HG03060 (cell line): ENCODE data around the gene PLEKHM1.
"Not testable (repeated sequence)": the region's sequence is repeated elsewhere in the genome, so short reads cannot be mapped to it uniquely, and the experiment has no call there.

Source experiments
- ATAC-seq: cut with Tn5 transposase; IDR thresholded peaks from one replicate; pipeline ENCODE4 v1.9.1; 2021; ENCODE audit warnings: low read depth, moderate number of reproducible peaks; ENCODE audit not compliant: unreplicated experiment

PLEKHM1 gene

DNA sequence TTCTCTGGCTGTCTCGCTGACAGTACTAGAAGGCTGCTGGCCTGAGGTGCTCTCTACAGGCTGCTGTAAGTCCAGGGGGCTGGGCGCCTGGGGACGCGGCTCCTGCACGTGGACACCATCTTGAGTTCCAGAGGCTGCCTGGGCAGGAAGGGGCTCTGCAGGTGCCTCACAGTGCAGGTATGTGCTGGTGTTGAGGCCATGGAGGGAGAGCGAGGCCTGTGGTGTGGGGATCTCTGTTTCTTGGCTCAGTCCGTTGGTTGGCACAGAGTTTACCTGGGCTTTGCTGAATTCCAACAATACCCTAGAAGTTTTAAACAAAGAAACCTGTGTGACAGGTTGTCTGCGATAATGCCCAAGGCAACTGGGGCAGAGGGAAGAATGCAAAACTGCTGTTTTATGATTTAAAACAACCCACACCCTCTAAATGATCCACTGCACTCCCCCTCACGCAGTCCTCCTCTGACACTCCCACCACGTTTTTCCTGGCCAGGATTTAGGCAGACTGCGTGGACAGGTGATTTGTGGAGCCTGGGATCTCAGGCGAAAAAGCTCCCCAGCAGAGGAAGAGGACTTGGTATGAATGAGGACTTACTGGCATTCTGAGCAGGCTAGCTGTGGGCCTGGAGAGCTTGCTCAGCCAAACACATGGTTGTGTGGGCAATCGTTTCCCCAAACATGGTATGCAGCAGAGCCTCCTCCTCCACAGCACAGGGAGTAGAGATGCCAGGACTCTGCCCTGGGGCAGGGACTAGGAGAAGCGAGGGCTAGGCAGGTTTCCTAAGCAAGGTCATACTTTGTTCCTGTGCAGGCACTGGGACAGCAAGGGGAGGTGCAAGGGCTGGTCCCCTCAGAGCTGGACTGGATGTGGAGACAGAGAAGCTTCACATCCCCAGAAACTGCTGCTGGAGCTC, 22.0 kb downstream of the PLEKHM1 start:
- ATAC-seq, result not testable (repeated sequence)

DNA sequence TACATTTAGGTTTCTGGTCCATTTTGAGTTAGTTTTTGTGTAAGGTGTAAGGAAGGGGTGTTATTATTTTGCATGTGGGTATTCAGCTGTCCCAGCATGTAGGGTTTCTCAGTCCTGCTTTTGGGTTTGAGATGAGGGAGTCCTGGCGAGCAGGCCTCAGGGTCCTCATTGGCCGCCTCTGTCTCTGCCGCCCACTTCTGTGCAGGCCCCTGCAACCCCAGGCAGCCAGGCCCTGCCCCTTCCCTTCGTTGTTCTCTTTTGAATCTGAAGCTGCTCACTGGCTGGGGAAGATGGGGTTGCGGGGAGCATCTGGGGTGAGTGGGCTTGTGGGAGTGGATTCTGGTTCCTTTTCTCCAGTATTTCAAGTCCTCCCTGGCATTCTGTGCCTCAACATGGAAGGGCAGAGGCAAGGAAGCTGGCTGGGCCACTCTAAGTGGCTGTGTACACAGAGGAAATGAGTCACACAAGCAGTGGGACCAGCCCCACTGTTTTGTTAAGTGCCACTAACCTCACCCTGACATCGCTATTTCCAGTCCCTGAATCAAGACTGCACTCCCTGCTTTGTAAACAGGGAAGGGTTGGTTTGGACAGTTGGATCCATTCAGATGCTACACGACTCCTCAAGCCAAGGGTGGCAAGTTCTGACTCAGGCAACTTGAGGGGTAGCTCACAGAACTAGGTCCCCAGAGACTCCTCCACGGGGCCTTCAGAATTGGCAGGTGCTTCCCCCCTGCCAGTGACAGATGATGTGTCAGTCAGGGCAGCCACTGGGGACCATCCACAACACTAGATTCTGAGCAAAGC, 28.8 kb downstream of the PLEKHM1 start:
- ATAC-seq, result peak; percentile 63

DNA sequence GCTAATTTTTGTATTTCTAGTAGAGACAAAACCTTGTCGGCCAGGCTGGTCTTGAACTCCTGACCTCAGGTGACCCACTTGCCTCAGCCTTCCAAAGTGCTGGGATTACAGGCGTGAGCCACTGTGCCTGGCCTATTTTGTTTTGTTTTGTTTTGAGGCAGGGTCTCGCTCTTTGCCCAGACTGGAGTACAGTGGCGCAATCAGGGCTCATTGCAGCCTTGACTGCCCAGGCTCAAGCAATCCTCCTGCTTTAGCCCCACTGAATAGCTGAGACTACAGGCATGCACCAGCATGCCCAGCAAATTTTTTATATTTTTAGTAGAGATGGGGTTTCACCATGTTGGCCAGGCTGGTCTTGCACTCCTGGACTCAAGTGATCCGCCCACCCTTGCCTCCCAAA, 30.1 kb downstream of the PLEKHM1 start:
- ATAC-seq, result not testable (repeated sequence)

DNA sequence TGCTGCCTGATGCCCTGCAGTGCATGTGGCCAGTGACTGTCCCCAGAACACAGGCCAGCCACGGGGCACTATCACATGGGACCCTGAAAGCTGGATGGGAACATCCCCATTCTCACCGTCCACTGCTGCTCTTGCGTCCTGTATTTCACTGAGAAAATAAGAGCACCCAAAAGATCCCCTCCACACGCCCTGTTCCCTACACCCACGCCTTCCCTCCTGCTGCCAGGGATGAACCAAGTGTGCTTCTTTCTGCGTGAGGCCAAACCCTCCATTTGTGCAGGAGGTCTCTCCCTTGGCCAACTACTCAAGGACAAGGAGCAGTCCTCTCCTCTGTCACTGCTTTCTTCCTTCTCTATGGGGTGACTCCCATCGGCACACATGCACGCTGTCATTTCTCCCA, 36.2 kb downstream of the PLEKHM1 start:
- not testable (repeated sequence) for ATAC-seq

DNA sequence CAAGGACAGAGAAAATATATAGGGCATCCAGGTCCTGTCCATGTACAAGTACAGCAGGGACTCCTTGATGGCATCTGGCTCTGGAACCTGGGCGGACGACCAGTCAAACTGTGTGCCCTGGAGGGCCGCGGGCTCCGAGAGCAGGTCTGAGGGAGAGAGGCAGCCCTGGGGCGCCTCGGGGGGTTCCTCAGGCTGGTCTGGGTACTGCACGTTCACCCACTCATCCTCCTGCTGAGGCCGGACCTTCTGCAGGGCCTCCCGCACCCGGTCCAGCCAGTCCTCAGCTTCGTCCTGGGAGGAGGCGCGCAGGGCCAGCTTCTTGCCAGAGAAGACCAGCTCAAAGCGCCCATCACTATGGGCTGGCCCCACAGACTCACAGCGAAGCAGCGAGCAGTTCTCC, 36.8 kb downstream of the PLEKHM1 start:
- ATAC-seq, result not testable (repeated sequence)

DNA sequence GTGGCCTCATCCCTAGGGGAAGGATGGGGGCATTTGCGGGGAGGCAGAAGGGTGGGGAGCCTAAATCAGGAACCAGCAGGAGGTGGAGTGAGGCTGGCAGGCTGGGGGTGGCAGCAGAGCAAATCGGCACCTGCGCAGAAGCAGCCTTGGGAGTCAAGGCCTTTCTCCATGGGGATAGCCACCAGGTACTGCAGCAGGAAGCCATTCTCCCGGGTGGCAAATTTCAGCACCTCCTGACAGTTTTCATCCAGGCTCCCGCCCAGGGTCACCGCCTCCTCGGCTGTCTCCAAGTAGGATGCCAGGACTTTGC, 37.3 kb downstream of the PLEKHM1 start:
- not testable (repeated sequence) for ATAC-seq

DNA sequence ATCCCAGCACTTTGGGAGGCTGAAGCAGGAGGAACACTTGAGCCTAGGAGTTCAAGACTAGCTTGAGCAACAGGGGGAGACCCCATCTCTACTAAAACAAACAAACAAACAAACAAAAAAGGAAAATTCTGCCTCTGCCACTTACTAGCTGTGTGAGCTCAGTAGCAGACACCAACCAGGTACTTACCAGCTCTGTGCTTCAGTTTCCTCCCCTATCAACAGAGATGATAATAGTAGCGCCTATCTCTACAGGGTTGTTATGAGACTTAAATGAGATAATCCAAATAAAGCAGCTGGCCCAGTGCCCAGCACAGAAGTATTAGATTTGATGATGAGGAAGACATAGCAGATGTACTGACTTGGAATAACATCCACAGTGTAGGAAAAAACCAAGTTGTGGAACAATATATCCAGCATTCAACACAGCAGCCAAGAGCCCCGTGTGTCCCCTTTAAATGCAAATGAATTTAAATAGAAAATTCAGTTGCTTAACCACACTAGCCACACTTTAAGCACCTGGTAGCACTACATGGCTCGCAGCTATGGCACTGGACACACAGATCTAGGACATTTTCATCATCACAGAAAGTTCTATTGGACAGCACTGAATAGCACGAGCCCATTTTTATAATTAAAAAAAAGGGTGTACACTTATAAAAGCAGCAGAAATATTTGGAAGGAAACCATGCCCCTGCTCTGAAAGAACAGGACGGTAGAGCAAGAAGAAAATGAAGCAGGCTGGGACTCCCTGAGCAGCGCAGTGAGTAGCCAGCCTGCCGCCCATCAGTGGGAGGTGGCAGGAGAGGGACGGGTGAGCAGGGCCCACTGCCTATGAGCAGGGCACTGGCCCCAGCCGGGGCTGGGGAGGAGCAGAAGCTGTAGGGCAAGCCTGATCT, 37.9 kb downstream of the PLEKHM1 start:
- ATAC-seq, result not testable (repeated sequence)

DNA sequence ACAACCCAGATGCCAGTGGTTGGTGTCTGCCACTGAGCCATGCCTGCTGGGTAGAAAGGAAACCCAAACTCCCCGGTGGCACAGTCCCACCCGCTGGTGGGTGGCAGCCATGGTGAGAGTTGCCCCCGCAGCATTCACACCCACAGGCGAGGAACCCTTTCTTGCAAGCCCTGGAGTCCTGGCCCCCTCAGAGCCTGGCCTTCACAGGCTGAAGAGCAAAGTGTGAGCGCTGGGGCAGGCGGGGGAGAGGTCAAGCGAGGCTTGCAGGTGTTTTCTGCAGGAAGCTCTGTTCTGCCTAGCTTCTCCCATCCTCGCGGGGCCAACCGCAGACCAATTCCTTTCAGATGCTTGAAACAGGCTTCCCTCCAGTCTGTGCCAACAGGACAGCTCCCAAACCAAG, 38.9 kb downstream of the PLEKHM1 start:
- not testable (repeated sequence) for ATAC-seq

DNA sequence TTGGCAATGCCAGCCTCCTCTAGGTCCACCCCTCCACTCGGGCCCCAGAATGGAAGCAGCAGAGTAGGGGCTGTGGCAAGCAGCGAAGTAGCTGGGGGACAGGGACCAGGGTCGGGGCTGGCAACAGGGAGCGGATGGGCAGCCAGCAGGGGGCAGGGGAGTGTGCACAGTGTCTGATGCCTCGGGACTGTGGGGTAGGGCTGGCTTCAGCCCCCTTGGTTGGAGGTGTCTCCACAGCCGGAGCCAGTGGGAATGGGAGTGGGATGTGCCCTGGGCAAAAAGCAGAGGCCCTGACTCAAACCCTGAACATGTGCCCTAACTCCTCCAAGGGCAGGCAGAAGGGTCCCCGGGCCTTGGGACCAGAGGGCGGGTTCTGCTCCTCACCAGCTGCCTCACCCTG, 39.4 kb downstream of the PLEKHM1 start:
- no peak for ATAC-seq

DNA sequence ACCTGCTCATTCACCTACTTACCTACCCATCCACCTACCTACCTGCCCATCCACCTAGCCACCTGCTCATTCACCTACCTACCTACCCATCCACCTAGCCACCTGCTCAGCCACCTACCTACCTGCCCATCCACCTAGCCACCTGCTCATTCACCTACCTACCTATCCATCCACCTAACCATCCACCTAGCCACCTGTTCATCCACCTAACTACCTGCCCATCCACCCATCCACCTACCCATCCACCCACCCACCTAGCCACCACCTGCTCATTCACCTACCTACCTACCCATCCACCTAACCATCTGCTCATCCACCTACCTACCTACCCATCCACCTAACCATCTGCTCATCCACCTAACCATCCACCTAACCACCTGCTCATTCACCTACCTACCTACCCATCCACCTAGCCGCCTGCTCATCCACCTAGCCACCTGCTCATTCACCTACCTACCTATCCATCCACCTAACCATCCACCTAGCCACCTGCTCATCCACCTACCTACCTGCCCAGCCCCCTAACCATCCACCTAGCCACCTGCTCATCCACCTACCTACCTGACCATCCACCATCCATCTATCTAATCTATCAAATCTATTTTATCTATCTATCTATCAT, 40.7 kb downstream of the PLEKHM1 start:
- ATAC-seq, result not testable (repeated sequence)

DNA sequence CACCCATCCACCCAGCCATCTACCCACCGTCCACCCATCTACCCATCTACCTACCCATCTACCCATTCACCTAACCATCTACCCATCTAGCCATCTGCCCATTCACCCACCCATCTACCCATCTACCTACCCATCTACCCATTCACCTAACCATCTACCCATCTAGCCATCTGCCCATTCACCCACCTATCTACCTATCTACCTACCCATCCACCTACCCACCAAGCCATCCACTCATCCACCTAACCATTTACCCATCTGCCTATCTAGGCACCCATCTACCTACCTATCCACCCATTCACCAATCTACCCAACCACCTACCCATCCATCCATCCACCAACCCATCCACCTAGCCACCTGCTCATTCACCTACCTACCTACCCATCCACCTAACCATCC, 41.3 kb downstream of the PLEKHM1 start:
- not testable (repeated sequence) for ATAC-seq

DNA sequence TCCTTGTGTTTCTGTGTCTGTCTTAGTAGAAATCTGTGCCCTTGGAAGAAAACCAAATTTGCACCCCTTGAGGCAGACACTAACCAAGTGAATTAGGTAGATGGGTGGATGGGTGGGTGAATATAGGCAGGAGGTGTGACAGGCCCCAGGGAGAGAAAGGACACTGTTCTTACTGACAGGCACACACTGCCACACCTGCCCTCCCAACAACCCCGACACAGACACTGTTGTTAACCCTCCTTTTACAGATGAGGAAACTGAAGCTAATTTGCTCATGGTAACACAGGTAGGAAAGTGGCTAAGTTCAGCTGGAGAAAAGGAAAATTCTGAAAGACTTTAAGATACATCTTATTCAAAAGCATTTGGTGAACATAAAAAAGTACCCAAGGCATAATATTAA, 42.0 kb downstream of the PLEKHM1 start:
- ATAC-seq, result not testable (repeated sequence)

DNA sequence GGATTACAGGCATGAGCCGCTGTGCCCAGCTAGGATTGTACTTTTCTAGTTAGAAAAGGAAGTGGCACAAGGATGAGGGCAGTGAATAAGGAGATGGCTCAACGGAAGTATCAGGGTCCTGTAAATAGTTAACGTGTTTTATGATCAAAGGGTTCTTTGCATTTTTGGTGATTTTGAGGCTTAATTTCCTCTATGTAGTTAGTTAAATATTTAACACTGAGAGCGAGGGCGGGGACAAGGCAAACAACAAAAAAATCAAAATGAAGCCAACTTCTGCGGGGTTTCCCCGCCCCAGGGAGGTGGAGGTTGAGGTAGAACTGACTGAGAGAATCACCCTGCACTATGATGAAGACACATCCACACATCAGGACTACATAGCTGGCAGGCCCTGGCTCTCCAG, 42.5 kb downstream of the PLEKHM1 start:
- not testable (repeated sequence) for ATAC-seq

DNA sequence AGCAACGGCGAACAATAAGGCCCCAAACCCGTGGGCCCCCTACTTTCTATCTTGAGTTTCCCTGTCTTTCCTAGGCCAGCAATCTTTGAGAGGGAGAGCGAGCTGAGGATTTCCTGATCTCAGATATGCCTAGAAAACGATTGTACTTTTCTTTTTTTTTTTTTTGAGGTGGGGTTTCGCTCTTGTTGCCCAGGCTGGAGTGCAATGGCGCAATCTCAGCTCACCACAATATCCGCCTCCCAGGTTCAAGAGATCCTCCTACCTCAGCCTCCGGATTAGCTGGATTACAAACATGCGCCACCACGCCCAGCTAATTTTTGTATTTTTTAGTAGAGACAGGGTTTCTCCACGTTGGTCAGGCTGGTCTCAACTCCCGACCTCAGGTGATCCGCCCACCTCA, 42.9 kb downstream of the PLEKHM1 start:
- ATAC-seq, result not testable (repeated sequence)

DNA sequence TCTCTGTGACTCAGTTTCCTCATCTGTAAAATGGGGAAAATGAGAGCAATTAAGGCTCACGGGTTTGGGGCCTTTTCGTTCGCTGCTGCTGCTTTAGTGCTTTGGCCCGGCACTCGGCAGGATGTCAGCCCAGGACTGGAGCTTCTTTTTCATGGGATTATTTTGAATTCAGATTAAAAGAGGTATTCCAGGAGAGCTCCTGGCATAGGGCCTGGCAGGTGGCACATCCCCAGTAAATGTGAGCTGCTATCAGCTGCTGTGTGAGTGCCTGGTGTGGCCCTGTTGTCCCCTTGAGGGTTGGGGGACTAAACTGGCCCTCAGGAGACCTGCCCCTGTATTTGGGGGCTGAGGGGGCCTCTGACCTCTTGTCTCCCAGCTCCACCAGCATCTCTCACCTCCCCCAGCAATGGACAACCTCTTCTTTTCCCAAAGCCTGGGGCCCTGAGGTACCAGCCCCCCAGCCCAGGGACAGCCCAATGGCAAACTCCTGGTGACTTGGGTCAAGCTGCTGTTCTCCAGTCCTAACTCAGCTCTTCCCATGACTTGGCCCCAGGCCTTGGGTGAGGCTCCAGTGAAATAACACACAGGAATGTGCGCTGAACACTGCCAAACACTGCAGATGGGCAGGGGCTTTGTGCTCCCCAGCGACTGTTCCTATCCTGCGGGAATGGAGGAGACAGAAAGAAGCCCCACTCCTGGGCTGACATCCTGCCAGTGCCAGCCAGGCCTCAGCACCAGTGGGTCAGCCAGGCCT, 43.5 kb downstream of the PLEKHM1 start:
- ATAC-seq, result not testable (repeated sequence)

DNA sequence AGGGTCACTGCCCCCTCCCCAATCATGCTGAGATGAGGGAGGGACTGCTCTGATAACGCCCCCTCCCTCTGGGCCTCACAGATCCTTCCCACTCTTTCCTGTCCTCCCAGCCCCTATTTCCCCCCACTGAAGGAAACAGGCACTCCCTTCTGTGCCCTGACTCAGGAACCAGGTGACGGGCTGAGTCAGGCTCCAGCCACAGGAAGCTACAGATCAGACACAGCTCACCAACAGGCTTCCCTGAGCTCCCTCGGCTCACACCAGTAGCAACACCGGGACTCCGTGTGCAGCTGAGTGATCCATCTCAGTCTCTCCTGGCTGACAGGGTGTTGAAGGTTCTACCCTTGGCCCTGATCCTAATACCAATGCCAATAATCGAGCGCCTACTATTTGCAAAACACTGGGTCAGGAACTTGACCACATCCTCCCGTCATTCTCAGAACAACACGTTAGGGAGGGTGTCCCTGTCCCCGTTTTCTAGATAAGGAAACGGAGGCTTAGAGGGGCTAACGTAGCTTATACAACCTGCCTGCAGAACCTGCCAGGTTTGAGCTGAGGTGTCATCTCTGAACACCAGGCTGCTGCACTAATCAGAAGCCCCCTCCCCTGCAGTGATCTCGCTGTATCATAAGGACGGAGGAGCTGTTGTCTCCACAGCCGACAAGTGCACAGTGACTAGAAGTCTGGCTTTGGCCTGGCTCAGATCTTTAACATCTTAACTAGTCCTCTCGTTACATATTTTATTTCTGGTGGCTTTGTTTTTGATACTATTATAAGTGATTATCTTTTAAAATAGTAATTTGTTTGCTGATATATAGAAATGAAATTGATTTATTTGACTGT, 44.4 kb downstream of the PLEKHM1 start:
- ATAC-seq, result not testable (repeated sequence)

DNA sequence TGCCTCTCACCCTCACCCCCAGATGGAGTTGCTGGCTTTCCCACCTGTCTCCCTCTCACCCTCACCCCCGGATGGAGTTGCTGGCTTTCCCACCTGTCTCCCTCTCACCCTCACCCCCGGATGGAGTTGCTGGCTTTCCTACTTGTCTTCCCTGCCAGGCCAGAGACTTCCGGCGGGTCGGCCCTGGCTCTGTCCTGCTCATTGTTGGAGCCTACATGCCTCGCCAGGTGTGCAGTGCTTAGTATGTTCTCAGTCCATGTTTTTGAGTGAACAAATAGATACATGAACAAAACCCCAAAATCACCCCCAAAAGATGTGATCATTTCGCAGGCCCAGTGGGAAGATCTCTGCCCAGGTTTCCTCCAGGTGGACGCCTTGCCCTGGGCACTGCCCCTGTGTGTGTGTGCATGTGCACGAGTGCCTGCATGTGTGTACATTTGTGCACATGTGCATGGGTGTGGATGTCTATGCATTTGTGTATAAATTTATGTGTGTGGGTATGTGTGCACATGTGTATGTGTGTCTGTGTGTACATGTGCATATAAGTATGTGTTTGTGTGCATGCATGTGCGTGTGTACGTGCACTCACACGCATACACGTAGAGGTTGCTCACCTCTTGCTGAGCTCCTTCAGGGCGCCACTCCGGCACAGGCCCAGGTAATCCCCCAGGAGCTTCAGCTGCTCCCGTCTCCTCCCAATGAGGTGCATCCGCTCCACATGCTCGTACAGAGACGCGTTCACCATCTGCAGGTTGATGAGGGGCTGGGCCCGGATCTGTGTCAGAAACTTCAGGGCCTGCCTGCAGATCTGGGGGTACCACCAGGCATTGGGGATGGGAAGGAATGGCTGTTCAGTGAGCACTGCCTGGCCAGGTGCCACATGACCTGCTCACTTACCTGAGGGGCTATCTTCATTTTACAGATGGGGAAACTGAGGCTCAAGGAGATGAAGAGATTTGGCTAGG, 45.4 kb downstream of the PLEKHM1 start:
- not testable (repeated sequence) for ATAC-seq
